Measurements from ENCODE around the gene WRAP73.
"Not testable (repeated sequence)": the region's sequence is repeated elsewhere in the genome, so short reads cannot be mapped to it uniquely, and the experiment has no call there.

The WRAP73 gene

DNA sequence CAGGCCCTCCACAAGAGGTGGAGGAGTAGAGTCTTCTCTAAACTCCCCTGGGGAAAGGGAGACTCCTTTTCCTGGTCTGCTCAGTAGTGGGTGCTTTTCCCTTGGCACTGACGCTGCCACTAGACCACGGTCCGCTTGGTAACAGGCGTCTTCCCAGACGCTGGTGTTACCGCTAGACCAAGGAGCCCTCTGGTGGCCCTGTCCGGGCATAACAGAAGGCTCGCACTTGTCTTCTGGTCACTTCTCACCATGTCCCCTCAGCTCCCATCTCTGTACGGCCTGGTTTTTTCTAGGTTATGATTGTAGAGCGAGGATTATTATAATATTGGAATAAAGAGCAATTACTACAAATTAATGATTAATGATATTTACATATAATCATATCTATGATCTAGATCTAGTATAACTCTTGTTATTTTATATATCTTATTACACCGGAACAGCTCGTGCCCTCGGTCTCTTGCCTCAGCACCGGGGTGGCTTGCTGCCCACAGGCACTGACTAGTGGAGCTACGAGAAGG, 28.7 kb downstream of the WRAP73 start:
- not testable (repeated sequence) for DNase-seq, H3K27ac Mint-ChIP-seq, ATAC-seq, H3K27me3 Mint-ChIP-seq, H3K9me3 Mint-ChIP-seq
- Mint-ChIP-seq H3K4me3 (peak overlapping the region in 1 of 2 donors; percentile 37), H3K4me1 (peaks cover 54% of the 10 kb centered on the region)

DNA sequence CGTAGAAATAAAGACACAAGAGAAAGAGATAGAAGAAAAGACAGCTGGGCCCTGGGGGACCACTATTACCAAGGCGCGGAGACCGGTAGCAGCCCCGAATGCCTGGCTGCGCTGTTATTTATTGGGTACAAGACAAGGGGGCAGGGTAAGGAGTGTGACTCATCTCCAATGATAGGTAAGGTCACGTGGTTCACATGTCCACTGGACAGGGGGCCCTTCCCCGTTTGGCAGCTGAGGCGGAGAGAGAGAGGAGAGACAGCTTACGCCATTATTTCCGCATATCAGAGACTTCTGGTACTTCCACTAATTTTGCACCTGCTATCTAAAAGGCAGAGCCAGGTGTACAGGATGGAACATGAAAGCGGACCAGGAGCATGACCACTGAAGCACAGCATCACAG, 29.2 kb downstream of the WRAP73 start:
- Mint-ChIP-seq H3K4me3 (peak overlapping the region; percentile 50 to 66), H3K4me1 (peaks cover 49% of the 10 kb centered on the region), H3K27ac (no peak overlapping the region), H3K27me3 (no peaks in the 10 kb centered on the region), H3K9me3 (no peaks in the 10 kb centered on the region)
- ATAC-seq (no peak), DNase-seq (no peak)

DNA sequence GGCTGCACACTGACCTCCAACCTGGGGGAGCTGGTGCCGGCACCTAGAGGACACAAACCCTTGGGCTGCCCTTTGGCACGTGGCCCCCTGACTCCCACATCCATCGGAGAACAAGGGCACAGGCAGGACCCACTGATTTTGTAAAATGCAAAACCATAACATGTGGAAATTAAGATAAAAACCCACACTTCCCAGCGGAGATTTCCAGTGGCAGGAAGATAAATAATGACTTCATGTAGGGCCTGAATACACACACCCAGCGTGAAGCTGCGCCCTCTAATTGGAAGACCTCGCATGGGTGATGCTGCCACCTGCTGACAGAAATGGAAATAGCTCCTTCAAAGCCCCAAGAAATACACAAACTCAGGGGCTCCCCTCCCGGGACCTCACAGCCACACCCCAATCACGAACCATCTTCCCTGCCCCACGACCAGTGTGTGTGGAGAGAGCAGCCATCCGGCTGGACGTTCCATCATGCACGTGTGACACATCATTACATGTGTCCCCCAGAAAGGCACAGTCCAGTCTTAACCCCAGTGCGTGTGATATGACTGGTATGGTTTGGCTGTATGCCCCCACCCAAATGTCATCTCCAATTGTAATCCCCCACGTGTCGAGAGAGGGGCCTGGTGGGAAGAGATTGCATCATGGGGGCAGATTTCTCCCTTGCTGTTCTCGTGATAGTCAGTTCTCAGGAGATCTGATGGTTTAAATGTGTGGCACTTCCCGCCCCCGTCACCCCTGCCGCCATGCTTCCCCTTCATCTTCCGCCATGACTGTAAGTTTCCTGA, 30.8 kb downstream of the WRAP73 start:
- Mint-ChIP-seq H3K27ac (peak overlapping the region in 1 of 2 donors; percentile 96), H3K27me3 (peaks cover under 1% of the 10 kb centered on the region), H3K4me1 (peaks cover 40% of the 10 kb centered on the region), H3K9me3 (no peaks in the 10 kb centered on the region), H3K4me3 (peak overlapping the region; percentile 41 to 66)
- DNase-seq (peak; percentile 75 to 77), ATAC-seq (peak; percentile 83)

DNA sequence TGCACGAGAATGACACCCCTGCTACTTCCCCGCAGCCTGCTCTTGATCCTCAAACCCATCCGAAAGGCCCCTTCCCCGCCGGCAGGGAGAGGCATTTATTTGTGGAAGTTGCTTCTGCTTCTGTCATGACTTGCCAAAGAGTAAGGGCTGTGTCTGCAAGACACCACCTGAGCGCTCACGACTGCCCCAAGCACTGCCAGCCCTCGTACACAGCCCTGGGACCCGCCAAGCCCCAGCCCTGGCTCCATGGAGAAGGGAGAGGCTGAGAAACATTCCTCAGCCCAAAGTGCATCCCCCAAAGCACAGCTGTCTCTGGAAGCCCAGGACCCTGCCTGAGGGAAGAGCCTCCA, 31.4 kb downstream of the WRAP73 start:
- H3K27ac Mint-ChIP-seq, result no peak overlapping the region
- H3K9me3 Mint-ChIP-seq, result no peaks in the 10 kb centered on the region
- H3K4me1 Mint-ChIP-seq, result peaks cover 35% of the 10 kb centered on the region
- peaks cover 6% of the 10 kb centered on the region for H3K27me3 Mint-ChIP-seq
- DNase-seq, result no peak
- no peak overlapping the region for H3K4me3 Mint-ChIP-seq
- peak; percentile 10 for ATAC-seq

DNA sequence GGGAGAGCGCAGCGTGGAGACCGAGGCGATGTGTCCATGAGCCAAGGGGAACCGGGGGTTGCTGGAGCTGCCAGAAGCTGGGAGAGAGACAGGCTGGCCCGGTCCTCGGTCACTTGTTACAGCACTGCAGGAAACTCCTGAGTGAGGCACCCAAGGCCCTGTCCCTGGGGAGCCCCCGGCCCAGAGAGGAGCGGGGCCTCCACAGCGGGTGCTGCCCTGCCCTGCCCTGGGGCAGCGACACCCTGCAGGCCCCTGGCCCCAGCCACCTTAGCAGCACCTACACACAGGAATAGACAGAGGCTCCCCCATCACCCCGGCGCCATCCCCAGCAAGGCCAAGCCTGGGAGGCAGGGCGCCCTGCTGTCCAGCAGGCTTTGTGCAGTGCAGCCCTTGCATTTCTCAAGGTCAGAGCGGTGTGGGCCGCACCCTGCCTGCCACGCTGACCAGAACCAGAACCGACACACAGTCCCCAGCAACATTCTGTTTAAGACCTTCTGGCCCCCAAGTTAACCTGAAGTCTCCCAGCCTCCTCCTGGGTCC, 32.0 kb downstream of the WRAP73 start:
- Mint-ChIP-seq H3K27ac (no peak overlapping the region), H3K27me3 (peaks cover 6% of the 10 kb centered on the region), H3K4me3 (no peak overlapping the region), H3K4me1 (peaks cover 28% of the 10 kb centered on the region), H3K9me3 (no peaks in the 10 kb centered on the region)
- no peak for DNase-seq
- ATAC-seq, result peak; percentile 26

DNA sequence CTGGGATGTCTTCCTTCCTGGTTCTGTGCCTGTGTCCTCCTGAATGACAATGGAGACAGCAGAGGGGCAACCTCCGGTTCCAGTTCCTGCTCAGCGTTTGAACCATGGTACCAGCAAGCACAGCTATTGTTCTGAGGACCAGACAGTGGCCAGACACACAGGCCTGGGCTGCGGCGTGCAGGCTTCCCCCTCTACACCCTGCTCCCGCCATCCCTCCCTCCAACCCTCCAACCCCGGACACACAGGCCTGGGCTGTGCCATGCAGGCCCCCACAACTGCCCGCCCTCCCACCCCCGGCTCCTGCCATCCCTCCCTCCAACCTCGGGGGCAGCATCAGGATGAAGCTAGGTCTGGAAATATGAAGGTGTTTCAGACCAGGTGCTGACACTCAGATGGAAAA, 33.0 kb downstream of the WRAP73 start:
- Mint-ChIP-seq H3K4me1 (peaks cover 26% of the 10 kb centered on the region), H3K9me3 (no peaks in the 10 kb centered on the region), H3K27me3 (peaks cover 10% of the 10 kb centered on the region), H3K4me3 (no peak overlapping the region), H3K27ac (no peak overlapping the region)
- DNase-seq, result no peak
- no peak for ATAC-seq

DNA sequence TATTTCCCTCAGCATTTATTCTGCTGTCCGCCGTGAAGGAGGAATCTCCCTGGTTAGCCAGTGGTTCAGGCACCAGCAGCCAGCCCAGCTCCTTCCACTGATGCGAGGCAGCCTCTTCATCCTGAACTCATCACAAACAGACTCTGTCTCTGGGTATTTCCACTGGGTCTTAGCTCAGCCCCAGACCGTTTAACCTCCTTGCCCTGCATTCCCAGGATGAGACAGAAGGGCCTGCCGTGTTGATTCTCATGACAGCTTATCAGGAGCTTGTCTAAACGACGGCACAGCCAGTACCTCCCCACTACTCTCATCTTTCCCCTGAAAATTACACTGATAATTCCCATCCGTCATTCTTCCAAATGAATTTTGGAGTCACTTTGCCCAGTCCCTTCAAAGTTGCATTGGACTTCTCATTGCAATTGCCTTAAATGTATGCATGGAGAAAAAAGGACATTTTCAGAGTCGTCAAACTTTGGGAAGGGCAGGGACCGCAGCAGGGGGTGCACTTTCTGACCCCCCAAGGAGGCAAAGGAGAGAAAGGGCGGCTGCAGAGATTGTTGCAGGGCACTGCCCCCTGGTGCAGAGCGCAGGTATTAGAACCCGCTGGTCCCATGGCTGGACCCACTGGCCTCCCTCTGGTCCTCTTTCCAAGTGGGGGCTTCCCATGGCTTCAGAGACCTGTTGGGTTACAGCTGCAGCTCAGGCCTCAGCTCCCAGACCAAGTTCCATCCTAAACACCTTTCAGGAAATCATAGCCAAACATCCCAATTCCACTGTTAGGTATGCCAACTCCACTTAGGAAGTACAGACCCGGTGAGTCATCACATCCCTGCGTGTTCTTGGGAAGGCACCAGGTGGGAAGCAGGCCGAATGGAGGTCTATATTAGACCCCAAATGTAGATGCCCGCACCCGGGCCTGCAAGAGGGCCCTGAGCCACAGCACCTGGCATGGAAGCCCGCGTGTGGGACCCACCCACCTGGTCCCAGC, 34.9 kb downstream of the WRAP73 start:
- Mint-ChIP-seq H3K27me3 (peaks cover 21% of the 10 kb centered on the region), H3K27ac (no peak overlapping the region), H3K4me3 (no peak overlapping the region), H3K9me3 (no peaks in the 10 kb centered on the region), H3K4me1 (peaks cover 28% of the 10 kb centered on the region)
- no peak for DNase-seq
- ATAC-seq, result no peak

DNA sequence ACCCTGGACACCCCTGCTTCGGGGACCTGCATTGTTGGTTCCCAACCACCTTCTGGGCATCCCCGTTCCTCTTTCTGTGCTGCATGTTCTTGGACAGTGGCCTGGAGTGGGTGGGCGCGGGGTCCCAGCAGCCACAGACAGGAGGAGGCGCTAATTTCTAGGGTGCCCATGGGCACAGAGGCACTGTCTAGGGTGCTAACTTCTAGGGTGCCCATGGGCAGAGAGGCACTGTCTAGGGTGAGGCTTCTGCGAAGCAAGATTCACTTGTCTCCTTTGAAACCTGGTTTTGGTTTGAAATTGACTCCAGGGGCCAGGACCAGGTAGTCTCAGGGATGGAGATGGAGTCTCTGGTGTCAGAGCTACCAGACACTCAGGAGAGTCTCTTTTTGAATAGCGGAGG, 37.8 kb downstream of the WRAP73 start:
- DNase-seq, result no peak
- Mint-ChIP-seq H3K4me3 (peak overlapping the region; percentile 85 to 89), H3K27me3 (peaks cover 21% of the 10 kb centered on the region), H3K4me1 (peaks cover 16% of the 10 kb centered on the region), H3K27ac (no peak overlapping the region), H3K9me3 (no peaks in the 10 kb centered on the region)
- ATAC-seq, result no peak

DNA sequence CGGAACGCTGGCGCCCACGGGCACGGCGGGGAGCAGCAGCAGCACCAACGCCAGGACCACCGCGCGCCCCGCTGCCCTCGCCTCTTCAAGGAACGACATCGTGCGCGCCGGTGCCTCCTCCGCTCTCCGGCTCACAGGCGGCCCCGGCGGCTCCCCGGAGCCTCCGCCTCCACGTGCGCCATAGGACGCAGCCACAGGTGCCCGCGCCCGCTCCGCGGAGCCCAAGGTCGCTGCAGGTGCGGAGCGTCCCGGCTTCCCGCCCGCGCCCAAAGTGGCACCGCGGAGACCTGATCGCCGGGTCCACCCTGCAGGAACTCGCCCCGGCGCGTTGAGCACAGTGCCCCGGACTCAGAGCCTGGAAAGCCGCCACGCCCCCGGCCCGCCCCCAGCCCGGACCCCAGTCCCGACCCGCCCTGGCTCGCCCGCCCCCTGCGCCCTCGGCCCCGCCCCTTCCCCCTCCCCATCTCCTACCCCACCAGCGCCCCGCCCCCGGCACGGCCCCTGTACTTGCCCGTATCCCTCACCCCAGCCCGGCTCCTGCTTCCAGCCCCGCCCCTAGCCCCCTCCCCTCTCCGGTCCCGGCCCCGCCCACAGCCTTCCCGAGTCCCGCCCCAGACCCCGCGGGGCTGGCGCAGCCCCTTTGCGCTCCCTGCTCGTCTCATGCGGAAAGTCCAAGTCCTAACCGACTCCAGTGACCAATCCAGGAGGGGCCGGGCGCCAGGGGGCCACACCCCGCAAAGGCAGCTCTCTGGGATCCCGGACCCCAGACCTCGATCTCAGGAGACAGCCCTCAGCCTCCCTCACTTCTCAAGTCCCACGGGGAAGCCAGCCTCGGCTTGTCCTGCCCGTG, 38.5 kb downstream of the WRAP73 start, which contains the start of gene MEGF6:
Gene MEGF6 (minus strand): TSS at position 339 of the 850 bp plus-strand sequence. CDS start 240 bp downstream, at position 99.
- Mint-ChIP-seq H3K27ac (no peak within 1 kb of the TSS), H3K27me3 (peaks cover 21% of the 10 kb centered on the region), H3K4me1 (peaks cover 16% of the 10 kb centered on the region), H3K9me3 (no peaks in the 10 kb centered on the region), H3K4me3 (peak within 1 kb of the TSS; percentile 85 to 89)
- no peak for DNase-seq
- peak; percentile 64 for ATAC-seq

DNA sequence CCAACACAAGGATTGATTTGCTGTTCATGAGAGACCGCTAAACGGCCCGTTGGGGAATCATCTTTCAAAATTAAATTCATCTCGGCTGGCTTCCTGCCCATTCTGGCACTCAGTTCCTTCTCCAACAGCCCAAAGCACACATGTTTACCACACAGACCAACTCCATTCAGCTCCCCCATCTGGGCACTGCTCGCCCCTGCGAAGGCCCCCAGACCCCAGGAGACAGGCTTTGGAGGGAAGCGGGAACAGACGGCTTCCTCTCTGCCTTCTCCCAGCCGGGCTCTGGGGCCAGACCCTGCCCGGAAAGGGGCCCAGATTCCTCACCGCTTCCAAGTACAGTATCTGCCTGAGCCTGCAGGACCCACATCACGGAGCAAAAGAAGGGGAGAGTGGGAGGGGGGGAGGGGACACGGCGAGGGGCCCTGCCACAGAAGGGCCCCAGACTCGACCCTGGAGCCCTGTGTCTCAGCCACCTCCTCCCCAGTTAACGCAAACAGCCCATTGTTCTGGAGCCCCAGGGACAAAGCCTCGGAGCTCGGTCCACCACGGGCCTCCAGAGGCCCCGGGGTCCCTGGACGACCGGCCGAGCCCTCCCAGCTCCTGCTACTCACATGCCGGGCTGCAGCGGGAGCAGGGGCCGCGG, 39.3 kb downstream of the WRAP73 start:
- Mint-ChIP-seq H3K27ac (no peak overlapping the region), H3K27me3 (peaks cover 21% of the 10 kb centered on the region), H3K4me3 (peak overlapping the region; percentile 51 to 74), H3K9me3 (no peaks in the 10 kb centered on the region), H3K4me1 (peaks cover 16% of the 10 kb centered on the region)
- no peak for ATAC-seq
- DNase-seq, result no peak

DNA sequence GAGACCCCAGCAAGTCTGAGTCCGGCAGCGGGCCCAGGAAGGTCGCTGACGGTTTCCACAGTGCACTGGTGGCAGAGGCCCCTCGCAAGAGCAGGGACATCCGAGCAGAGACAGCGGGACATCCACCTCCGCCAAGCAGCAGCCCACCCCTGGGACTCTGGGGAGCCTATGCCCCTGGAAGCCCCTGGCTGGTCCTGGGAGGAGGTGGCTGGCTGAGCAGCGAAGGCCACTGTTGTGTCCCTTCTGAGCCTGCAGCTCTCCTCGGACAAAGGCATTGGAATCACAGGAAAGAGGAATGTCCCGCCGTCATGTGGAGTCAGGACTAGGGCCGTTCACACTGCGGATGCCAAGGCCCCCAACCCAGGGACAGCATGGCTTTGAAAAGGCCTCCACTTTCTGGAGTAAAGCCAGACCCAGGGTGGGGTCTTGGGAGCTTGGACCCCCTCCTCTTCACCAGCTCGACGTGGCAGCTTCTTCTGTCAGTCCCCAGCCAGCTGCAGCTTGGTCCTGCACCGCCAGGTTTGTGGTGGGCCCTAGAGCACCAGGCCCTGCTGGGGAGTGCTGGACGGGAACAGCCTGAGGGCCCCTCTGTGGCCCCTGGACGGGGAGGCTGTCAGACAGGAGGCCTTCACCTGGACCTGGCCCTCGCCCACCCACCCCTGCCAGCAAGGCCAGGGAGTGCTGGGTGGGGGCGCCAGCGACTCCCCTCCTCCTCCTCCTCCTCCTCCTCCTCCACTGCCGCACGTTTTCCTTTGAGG, 40.0 kb downstream of the WRAP73 start:
- Mint-ChIP-seq H3K27me3 (peaks cover 21% of the 10 kb centered on the region), H3K4me1 (peaks cover 16% of the 10 kb centered on the region), H3K27ac (no peak overlapping the region)

DNA sequence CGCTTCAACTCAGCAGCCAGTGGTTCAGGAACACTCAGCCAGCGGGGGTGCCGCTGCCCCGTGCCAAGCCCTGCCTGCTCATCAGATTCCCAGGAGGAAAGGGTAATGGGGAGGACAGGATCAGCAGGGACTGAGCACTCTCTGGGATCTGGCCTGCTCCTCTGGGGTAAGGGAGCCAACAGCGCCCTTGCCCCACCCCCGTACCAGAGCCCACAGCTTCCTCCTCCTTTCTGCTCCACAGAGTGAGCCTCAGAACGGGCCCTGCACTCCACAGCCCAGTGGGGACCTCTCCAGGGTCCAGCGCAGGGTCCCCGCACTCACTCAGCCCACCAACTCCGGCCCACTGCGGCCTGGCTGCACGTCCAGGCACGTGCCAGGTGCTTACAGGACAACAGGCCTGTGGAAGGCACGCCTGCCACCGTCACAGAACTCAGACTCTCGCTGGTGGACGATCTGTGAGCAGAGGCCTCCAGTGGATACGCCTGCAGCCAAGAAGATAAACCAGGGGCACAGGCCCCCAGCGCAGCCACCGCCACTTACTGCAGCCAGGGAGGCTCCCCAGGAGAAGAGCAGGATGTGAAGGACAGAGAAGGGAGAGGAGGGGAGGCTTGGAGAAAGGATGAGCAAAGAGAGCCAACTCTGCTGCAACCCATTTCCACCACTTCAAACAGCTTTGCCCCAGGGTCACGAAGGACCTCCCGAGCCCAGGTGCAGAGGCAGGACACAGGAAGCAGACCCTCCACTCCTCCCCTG, 40.7 kb downstream of the WRAP73 start:
- DNase-seq (no peak), ATAC-seq (no peak)
- Mint-ChIP-seq H3K27ac (no peak overlapping the region), H3K4me3 (no peak overlapping the region), H3K27me3 (peaks cover 21% of the 10 kb centered on the region), H3K9me3 (no peaks in the 10 kb centered on the region), H3K4me1 (peaks cover 16% of the 10 kb centered on the region)

More for the DNA sequence above, 40.0 kb downstream of the WRAP73 start:
- DNase-seq (no peak), ATAC-seq (no peak)
- H3K9me3 Mint-ChIP-seq, result no peaks in the 10 kb centered on the region
- no peak overlapping the region for H3K4me3 Mint-ChIP-seq

DNA sequence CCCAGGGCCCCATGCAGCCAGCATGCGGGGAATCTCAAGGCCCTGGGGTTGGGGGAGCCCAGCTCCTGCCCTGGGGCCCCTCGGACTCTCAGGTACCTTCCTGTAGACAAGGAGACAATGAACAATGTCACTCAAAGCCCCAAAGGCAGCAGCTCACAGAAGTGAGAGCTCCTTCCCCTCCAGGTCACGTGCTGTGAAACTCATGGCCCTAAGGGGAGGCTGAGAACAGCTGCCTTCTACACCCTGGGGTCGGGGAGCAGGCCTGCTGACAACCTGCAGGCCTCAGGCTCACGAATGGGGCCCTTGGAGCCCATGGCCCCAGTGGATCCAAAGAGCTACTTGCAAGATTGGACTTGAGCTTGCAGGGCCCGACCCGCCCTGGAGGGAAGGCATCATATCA, 41.7 kb downstream of the WRAP73 start:
- ATAC-seq, result no peak

More for the DNA sequence above, 41.7 kb downstream of the WRAP73 start:
- H3K4me1 Mint-ChIP-seq, result peaks cover 16% of the 10 kb centered on the region
- no peaks in the 10 kb centered on the region for H3K9me3 Mint-ChIP-seq
- no peak for DNase-seq
- peaks cover 14% of the 10 kb centered on the region for H3K27me3 Mint-ChIP-seq
- H3K27ac Mint-ChIP-seq, result no peak overlapping the region
- H3K4me3 Mint-ChIP-seq, result no peak overlapping the region
